Stimulated activated CD4-positive, alpha-beta T cell treated with anti-CD3 and anti-CD28 coated beads, Interleukin-12 subunit alpha, Interleukin-12 subunit beta, amount 100 ng/mL, for 48 hours (primary cell): ENCODE results near the gene DDX17.
A peak's percentile ranks its signal among the peaks of the same experiment; 100 is the strongest.

Experiments used
- DNase-seq, 3 donors: peaks; one replicate each; pipeline ENCODE4 v3.0.0-alpha.2; 2020; ENCODE audit warnings: low read depth in 2 of 3, low spot score in 1 of 3

The DDX17 gene

GRCh38 chr22:38506118-38506962 lies at the start of gene DDX17:
Gene DDX17, minus strand, starts transcription at chr22:38506311.
- peak; percentile 87 to 99 (median 92) for DNase-seq

GRCh38 chr22:38554281-38554680 lies 48.2 kb upstream of the DDX17 start:
- no peak for DNase-seq

- DNase-seq: no peak
Observed at GRCh38 chr22:38549101-38549894, 43.2 kb upstream of the DDX17 start.

GRCh38 chr22:38540701-38541100 lies 34.6 kb upstream of the DDX17 start:
- no peak for DNase-seq

- DNase-seq: no peak
Observed at GRCh38 chr22:38531251-38531938, 25.3 kb upstream of the DDX17 start.

- DNase-seq: no peak
Observed at GRCh38 chr22:38524429-38524828, 18.3 kb upstream of the DDX17 start.

- no peak for DNase-seq
Observed at GRCh38 chr22:38523479-38523878, 17.4 kb upstream of the DDX17 start.

GRCh38 chr22:38523029-38523428 lies 16.9 kb upstream of the DDX17 start:
- DNase-seq: no peak

- DNase-seq: no peak
Observed at GRCh38 chr22:38519453-38520250, 13.5 kb upstream of the DDX17 start.

GRCh38 chr22:38518620-38519019 lies 12.5 kb upstream of the DDX17 start:
- no peak for DNase-seq

- no peak for DNase-seq
Observed at GRCh38 chr22:38513063-38513462, 7.0 kb upstream of the DDX17 start.

- DNase-seq: no peak
Observed at GRCh38 chr22:38510416-38510970, 4.4 kb upstream of the DDX17 start.

- peak; percentile 24 to 51 (median 47) for DNase-seq
Observed at GRCh38 chr22:38505541-38506117, 482 bp downstream of the DDX17 start.

GRCh38 chr22:38504731-38505540 lies 1.2 kb downstream of the DDX17 start:
- peak; percentile 26 to 46 (median 45) for DNase-seq

GRCh38 chr22:38503021-38503420 lies 3.1 kb downstream of the DDX17 start:
- DNase-seq: no peak

GRCh38 chr22:38501797-38502672 lies 4.1 kb downstream of the DDX17 start:
- DNase-seq: no peak

GRCh38 chr22:38497869-38498268 lies 8.2 kb downstream of the DDX17 start:
- no peak for DNase-seq

GRCh38 chr22:38494939-38495338 lies 11.2 kb downstream of the DDX17 start:
- no peak for DNase-seq
